Activated CD4-positive, CD25-positive, alpha-beta regulatory T cell treated with anti-CD3 and anti-CD28 coated beads, Interleukin-2, amount 50 U/mL, for 16 hours (primary cell): ENCODE data around the gene USP12.
"Not testable (repeated sequence)": the region's sequence is repeated elsewhere in the genome, so short reads cannot be mapped to it uniquely, and the experiment has no call there.

Experiments
- DNase-seq: peaks from one replicate; pipeline ENCODE4 v3.0.0-alpha.2; 2020; ENCODE audit warnings: low read depth, low spot score

USP12 gene, protein sequence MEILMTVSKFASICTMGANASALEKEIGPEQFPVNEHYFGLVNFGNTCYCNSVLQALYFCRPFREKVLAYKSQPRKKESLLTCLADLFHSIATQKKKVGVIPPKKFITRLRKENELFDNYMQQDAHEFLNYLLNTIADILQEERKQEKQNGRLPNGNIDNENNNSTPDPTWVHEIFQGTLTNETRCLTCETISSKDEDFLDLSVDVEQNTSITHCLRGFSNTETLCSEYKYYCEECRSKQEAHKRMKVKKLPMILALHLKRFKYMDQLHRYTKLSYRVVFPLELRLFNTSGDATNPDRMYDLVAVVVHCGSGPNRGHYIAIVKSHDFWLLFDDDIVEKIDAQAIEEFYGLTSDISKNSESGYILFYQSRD

DNA sequence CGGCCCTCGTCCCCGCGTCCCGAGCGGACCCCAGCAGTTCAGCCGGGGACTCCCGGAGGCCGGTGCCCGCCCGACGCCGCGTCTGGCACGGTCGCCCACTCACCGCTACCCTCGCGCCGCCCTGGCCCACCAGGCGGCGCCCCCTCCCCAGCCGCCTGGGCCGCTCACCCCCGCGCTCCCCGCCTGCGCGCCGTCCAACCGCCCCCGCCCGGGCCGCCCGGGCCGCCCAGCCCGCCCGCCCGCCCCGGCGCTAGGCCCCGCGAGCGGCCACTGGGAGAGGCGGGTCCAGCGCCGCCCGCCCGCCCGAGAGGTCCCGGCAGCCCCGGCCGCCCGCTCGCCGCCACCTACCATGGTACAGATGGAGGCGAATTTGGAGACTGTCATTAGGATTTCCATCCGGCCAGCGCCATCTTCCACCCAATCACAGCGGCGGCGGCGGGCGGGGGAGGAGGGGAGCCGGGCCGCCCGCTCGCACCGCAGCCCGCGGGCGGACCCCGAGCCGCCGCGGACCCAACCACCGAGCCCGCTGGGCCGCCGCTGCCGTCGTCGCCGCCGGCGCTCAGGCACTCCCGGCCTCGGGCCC, at the start of gene USP12:
Gene USP12 (minus strand): TSS at position 568 of the 583 bp plus-strand sequence. CDS start 172 bp downstream, at position 396.
- no peak for DNase-seq

DNA sequence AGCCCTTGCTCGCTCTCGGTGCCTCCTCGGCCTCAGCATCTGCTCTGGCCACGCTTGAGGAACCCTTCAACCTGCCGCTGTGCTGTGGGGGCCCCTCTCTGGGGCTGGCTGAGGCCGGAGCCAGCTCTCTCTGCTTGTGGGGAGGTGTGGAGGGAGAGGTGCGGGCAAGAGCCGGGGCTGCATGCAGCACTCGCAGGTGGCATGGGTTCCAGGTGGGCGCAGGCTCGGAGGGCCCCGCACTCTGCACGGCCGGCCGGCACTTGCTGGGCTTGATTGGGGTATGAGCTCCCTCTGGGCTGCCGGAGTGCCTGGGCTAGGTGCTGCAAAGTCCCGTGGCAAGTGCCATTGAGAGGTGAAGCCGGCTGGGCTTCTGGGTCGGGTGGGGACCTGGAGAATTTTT, 48.0 kb upstream of the USP12 start:
- DNase-seq = no peak

DNA sequence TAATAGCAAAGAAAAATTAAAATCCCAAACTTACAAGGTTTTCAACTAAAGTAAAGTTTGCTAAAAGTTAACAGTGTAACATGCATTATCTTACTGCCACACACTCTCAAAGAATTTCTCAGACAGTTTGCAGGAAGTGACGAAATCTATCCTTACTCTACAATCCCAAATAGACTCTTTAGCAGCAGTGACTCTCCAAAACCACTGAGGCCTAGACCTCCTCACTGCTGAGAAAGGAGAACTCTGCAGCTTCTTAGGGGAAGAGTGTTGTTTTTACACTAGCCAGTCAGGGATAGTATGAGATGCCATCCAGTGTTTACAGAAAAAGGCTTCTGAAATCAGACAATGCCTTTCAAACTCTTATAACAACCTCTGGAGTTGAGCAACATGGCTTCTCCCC, 47.2 kb upstream of the USP12 start:
- DNase-seq = not testable (repeated sequence)

DNA sequence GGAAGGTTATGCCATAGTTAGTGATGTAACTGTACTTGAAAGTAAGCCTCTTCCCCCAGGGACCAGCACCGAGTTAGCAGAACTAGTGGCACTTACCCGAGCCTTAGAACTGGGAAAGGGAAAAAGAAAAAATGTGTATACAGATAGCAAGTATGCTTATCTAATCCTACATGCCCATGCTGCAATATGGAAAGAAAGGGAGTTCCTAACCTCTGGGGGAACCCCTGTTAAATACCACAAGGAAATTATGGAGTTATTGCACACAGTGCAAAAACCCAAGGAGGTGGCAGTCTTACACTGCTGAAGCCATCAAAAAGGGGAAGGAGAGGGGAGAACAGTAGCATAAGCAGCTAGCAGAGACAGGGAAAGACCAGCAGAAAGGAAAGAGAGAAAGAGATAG, 46.2 kb upstream of the USP12 start:
- DNase-seq = not testable (repeated sequence)

DNA sequence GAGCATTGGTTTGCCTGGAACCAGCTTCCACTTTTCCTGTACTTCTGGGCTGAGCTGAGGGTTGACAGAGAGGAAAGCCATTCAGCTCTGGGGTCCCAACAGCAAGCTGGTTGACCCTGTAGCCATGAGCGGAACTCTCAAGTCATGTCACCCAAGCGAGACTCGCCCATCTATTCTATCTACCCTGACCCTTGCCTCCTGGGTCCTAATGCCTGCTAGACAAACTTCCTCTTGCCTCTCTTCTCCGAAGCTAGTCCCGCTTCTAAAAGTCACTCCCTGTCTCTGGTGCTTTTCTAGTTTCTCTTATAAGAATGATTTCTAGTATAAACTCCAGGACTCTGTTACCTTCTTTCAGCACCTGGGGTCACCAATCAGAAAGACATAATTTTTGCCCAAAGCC, 41.8 kb upstream of the USP12 start:
- DNase-seq = not testable (repeated sequence)

DNA sequence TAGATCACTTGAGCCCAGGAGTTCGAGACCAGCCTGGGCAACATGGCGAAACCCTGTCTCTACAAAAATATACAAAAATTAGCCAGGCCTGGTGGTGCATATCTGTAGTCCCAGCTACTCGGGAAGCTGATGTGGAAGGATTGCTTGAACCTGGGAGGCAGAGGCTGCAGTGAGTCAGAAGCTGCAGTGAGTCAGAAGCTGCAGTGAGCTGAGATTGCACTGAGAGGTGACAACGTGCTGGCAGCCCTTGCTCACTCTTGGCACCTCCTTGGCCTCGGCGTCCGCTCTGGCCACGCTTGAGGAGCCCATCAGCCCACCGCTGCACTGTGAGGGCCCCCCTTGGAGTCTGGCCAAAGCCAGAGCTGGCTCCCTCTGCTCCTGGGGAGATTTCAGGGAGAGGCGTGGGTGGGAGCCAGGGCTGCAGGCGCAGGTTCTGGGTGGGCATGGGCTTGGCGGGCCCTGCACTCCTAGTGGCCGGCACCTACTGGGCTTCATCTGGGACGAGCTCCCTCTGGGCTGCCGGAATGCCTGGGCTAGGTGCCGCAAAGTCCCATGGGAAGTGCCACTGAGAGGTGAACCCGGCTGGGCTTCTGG, 40.3 kb upstream of the USP12 start:
- DNase-seq = no peak

DNA sequence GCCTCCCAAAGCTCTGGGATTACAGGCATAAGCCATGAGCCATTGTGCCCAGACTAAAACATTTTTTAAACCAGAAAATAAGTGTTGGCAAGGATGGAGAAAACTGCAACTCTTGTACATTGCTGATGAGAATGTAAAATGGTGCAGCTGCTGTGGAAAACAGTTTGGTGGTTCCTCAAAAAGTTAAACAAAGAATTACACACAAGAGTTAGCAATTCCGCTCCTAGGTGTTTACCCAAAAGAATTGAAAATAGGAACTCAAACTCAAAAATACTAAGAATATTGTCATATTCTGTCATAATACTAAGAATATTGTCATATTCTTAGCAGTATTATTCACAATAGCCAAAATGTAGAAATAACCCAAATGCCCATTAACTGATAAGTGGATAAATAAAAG, 39.7 kb upstream of the USP12 start:
- DNase-seq = no peak

DNA sequence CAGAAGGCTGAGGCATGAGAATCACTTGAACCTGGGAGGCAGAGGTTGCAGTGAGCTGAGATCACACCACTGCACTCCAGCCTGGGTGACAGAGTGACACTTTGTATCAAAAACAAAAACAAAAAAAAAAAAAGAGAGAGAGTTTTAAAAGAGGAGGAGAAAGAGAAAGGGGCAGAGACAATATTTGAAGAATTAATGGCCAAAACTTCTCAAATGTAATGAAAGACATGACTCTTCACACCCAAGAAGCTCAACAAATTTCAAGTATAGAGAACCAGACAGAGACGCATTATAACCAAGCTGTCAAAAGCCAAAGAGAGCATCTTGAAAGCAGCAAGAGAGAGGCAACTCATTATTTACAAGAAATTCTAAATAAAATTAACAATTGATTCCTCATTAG, 36.9 kb upstream of the USP12 start:
- DNase-seq = no peak

DNA sequence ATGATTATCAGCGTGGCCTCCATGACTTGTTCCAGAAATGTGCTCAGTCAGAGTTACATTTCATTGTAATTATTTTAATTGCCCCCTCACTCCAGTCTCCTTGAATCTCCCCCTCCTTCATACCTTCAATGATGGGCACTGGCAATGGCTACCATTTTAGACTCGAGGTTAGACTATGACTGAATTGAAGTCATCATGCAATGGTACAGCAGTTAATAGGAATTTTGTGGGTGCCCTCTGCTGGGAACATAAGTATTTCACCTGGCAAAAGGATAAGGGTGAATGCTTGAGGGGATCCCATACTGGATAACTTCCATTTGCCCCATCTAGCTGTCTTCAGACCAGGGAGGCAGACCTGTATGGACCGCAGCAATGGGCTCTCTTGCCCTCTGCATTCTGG, 32.2 kb upstream of the USP12 start:
- no peak for DNase-seq

DNA sequence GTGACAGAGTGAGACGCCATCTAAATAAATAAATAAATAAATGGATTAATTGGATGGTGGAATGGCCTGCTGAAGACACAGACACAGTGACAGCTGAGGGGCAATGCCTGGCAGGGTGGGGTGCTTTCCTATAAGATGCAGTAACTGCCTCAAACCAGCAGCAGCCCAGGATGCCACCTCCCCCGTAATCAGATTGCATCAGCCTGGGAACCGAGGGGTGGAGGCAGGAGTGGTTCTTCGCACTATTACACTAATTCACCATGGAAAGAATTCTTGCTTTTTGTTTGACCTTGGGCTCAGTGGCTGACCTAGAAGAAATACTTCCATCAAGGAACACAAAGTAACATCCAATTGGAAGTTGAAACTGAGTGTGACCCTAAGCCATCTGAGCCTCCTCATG, 31.6 kb upstream of the USP12 start:
- no peak for DNase-seq

DNA sequence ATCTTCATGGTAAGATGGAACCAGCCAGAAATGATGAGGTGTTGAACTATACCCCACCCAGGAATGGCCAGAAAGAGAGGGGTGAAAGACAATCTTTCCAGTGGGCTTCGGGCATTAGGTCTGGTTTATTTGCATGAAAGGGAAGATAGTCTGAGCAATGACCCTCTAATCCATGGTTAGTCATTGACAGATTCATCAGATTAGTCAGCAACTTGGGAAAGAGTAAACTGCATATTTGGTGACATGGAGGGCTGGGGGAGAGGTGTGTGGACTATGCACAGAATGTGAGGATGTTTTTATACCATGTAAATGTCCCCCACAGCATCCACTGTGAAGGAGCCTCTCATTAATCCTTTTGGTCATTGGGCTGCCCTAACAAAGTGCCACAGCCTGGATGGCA, 30.1 kb upstream of the USP12 start:
- no peak for DNase-seq

DNA sequence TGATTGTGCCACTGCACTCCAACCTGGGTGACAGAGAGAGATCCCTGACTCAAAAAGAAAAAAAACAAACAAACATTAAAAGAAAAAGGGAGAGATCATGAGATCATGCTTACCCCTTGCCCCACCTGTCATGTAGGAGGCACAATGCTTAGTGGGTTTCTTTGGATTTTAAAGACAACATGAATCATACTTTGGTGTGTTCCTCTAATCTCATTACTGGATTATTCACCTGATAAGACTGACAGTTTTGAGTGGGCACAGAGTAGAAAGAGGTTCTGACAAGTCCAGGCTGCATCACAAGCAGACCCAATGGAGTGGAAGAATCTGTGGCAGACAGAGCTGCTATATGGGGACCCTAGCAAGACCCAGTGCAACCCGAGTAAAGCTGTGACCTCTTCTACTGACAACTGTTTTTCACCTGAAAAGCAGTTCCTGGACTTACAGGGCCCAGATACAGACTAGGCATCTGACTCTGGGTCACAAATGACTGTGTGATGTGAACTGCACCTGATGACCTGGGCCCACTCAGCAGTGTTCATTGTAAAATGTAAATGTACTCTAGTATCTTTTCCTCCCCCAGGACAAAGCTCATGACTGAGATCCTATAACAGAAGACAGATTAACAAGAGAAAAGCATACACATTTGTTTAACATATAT, 28.9 kb upstream of the USP12 start:
- DNase-seq = no peak

DNA sequence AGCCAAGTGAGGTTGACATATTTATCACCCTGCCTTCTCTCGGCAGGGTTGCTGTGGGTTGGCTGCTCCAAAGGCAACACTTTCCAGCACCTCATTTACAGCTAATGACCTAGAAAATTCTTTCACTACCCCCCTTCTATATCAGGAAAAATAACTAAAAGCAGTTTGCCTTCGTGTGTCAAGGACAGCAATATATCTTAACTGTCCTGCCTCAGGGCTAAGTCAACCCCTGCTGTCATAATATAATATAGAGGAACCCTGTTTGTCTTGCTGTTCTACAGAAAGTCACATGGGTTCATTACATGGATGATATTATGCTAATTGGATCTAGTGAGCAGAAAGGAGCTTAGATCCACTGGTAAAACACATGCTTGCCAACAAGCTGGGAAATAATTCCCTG, 28.1 kb upstream of the USP12 start:
- DNase-seq = no peak

DNA sequence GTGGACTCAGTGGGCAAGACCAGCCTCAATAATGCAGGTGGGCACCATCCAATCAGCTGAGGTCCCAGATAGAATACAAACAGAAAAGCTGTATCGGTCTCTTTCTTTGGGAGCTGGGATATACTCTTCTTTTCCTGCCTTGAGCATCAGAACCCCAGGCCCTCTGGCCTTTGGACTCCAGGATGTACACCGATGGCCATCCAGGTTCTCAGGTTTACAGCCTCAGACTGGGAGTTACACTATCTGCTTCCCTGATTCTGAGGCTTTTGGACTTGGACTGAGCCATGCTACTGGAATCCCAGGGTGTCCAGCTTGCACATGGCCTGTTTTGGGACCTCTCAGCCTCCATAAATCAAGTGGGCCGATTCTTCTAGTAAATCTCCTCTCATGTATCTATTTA, 27.6 kb upstream of the USP12 start:
- no peak for DNase-seq

DNA sequence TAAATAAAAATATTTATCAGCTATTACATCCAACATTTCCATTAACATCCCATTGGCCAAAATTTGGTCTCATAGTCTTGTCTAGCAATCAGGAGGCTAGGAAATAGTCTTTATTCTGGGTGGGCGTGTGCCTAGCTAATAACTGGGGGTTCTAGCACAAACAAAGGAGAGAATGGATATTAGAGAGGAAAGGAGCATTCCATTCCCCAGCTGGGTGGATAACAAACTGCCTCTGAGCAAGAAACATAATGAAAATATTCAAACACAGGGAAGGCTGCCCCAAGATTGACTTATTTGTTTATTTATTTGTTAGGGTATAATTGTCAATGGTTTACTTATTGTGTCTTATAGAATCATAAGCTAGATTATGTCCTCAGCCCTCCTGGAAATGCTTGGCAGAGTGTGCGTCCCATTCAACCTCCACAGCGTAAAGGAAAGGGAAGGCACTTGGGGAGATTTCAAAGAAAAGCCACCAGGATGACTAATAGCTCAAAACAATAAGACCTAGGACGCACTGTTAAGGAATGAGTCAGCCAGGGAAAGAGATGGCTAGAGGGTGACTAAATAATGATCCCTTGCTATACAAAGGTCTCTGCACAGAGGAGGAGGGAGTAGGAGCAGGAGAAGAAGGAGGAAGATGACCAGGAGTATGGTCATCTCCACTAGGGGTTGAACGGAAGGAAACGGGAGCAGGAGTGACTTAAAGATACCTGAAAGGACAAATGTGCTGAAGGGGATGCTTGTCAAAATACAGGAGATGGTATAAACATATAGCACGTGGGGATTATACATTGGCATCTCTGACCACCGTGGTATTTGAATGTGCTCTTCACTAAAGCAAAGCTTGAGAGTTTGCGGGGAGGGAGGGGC, 23.5 kb upstream of the USP12 start:
- no peak for DNase-seq

DNA sequence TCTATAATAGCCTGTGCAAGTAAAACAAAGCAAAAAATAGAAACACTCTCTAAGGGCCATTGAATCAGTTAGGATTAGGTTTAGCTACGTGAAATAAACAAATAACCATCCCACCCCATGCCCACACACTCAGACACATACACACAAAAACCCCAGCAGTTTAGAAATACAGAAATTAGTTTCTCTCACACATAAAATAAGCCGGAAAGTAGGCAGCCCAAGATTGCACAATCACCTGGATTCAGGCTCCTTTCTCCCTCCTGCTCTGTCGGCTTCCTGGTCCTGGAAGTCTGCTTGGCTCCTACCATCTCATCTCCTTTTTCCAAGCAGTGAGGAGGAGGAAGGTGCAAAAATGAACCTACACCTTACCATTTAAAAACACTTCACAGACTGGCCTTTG, 22.6 kb upstream of the USP12 start:
- no peak for DNase-seq

DNA sequence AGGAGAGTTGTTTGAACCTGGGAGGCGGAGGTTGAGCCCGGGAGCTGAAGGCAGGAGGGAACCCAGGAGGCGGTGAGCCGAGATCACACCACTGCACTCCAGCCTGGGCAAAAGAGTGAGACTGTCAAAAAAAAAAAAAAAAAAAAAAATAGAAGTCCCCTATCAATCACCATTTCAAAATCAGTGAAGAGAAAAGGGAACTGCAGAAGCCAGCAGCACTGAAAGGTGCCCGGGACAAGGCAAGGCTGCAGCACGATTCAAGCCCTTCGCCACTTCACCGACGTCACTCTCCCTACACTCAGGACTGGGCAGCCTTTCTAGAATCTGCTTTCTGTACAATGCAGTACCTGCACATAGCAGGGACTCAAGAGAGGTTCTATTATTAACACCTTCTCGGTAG, 21.9 kb upstream of the USP12 start:
- DNase-seq = no peak

DNA sequence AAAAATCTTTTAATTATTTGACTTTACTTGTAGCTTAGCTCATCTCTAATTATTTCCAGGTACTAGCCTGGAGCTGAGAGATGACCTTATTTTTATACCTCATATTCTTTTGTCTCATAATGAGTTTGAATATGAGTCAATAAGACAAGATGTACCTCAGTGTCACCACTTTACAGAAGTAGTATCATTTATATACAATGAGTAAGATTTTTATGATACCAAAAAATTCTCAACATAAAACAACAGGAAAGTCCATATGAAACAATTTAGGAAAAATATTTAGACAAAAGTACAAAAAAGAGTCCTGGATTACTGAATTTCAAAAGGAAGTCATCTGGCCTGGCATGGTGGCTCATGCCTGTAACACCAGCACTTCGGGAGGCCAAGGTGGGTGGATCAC, 21.4 kb upstream of the USP12 start:
- DNase-seq = no peak

DNA sequence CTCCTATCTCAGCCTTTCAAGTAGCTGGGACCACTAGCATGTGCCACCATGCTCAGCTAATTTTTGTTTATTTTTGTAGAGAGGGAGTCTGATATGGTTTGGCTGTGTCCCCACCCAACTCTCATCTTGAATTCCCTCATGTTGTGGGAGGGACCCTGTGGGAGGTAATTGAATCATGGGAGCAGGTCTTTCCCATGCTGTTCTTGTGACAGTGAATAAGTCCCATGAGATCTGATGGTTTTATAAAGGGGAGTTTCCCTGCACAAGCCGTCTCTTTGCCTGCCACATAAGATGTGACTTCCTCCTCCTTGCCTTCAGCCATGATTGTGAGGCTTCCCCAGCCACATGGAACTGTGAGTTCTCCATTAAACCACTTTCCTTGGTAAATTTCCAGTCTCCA, 20.8 kb upstream of the USP12 start:
- not testable (repeated sequence) for DNase-seq

DNA sequence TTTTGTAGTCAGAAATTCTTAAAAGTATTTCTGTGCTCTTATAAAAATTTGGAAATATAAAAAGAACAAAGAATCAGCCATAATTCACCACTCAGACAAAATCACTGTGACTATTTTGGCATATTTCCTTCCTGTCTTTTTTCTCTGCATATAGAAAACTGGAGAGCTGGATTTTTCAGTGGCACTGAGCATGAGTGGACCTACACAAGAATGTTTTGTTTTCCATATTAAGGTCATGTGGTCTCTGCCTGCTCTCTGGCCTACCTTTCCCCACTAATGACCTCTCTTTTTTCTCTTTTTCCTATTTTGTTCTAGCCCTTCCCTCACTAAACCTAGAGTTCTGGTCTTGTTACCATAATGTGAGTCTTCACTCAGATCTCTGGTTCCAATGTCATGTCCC, 17.6 kb upstream of the USP12 start:
- no peak for DNase-seq

DNA sequence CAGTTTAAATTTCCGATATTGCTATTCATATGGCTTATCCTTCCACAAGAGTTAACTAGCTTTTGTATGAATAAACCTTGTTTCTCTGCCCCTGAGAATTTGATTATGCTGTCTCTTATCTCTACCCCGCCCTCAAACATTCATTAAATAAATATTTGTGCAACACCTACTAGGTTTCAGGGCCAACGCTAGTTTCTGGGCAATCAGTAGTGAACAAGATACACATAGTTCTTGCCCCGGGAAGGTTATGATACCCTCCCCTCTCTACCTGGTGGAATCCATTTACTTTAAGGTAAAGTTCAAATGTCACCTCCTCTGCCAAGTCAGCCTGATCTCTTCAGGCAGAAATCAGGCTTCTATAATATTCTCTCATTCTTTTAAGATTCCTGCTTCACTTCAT, 16.6 kb upstream of the USP12 start:
- no peak for DNase-seq

DNA sequence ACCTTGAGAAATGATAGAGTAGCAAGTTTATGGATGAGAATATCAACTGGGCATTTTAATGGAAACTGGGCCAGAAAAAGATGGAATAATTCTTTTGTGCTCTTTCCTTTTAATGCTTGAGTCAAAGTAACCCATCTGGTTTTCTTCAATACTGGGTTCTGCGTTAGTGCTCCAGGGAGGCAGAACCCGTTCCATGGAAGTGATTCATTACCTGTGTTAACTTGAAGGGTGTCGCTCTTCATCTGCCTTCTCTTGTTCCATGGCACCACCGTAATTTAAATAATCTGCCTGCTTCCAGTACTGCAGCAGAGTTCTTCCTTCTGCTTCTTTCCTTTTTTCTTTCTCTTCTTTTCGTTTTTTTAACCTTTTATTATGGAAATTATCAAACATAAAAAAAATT, 14.7 kb upstream of the USP12 start:
- no peak for DNase-seq
